WTC11 (cell line): ENCODE results near the gene USP47. TPM values are rescaled to one million over a fixed set of nuclear protein-coding genes. Genes with fewer than 3 reads are reported as not detected.

Experiments used
- ATAC-seq: fragments of 200-7000 bp; cut with Tn5 transposase; 2 replicates; pipeline ENCODE4 v1.10.0; 2021; ENCODE audit warnings: mild to moderate bottlenecking, moderate library complexity
- CTCF ChIA-PET: fragments of 300-600 bp; sonication (Branson Sonifier 250); formaldehyde crosslinking; loops from one replicate; lab custom pipeline; 2021; ENCODE audit warnings: antibody characterized with exemption; lab: Charles Lee
- POLR2A ChIA-PET: fragments of 350-600 bp; sonication (Branson Sonifier 250); formaldehyde crosslinking; loops from one replicate; lab custom pipeline; 2021; ENCODE audit warnings: antibody characterized with exemption; lab: Charles Lee
- DNase-seq: peaks from one replicate; pipeline ENCODE4 v3.0.0; 2021; ENCODE audit warnings: low spot score
- H3K27ac Mint-ChIP-seq: 2 replicates; pipeline ENCODE4 v1.8.0; 2021; ENCODE audit warnings: mixed read lengths
- H3K27me3 Mint-ChIP-seq: 2 replicates; pipeline ENCODE4 v1.8.0; 2021; ENCODE audit warnings: low read depth, mild to moderate bottlenecking, moderate library complexity, mixed read lengths
- H3K36me3 Mint-ChIP-seq: 2 replicates; pipeline ENCODE4 v1.8.0; 2021; ENCODE audit warnings: mixed read lengths
- H3K4me1 Mint-ChIP-seq: 2 replicates; pipeline ENCODE4 v1.8.0; 2022; ENCODE audit warnings: mixed read lengths
- H3K4me3 Mint-ChIP-seq: 2 replicates; pipeline ENCODE4 v1.8.0; 2021; ENCODE audit warnings: mild to moderate bottlenecking, moderate library complexity, mixed read lengths
- H3K9me3 Mint-ChIP-seq: 2 replicates; pipeline ENCODE4 v1.8.0; 2021; ENCODE audit warnings: mixed read lengths
- ATF3 ChIP-seq: sonication (generic); formaldehyde crosslinking; conservative IDR thresholded peaks from 2 replicates; pipeline ENCODE4 v1.8.1; 2022; ENCODE audit warnings: mild to moderate bottlenecking, missing genetic modification reagents
- CBFB ChIP-seq: sonication (generic); formaldehyde crosslinking; IDR thresholded peaks from 2 replicates; pipeline ENCODE4 v1.8.1; 2022; ENCODE audit warnings: mild to moderate bottlenecking, low read depth, missing genetic modification reagents
- E2F4 ChIP-seq: sonication (generic); formaldehyde crosslinking; IDR thresholded peaks from 2 replicates; pipeline ENCODE4 v1.8.1; 2022; ENCODE audit warnings: low read depth, mild to moderate bottlenecking, moderate library complexity, missing genetic modification reagents, borderline replicate concordance
- FOXJ3 ChIP-seq: sonication (generic); formaldehyde crosslinking; IDR thresholded peaks from 2 replicates; pipeline ENCODE4 v1.9.0; 2021; ENCODE audit warnings: missing genetic modification reagents, mild to moderate bottlenecking, borderline replicate concordance
- FOXK1 ChIP-seq: sonication (generic); formaldehyde crosslinking; IDR thresholded peaks from 2 replicates; pipeline ENCODE4 v1.8.0; 2022; ENCODE audit warnings: mild to moderate bottlenecking, moderate library complexity, missing genetic modification reagents
- FOXP1 ChIP-seq: sonication (generic); formaldehyde crosslinking; IDR thresholded peaks from 2 replicates; pipeline ENCODE4 v1.8.0; 2022; ENCODE audit warnings: missing genetic modification reagents, mild to moderate bottlenecking, moderate library complexity, borderline replicate concordance
- PREB ChIP-seq: sonication (generic); formaldehyde crosslinking; IDR thresholded peaks from 2 replicates; pipeline ENCODE4 v1.8.1; 2022; ENCODE audit warnings: mild to moderate bottlenecking, missing genetic modification reagents, moderate library complexity, borderline replicate concordance
- RELA ChIP-seq: sonication (generic); formaldehyde crosslinking; IDR thresholded peaks from 2 replicates; pipeline ENCODE4 v1.8.1; 2022; ENCODE audit warnings: missing genetic modification reagents, mild to moderate bottlenecking, borderline replicate concordance
- SMAD4 ChIP-seq: sonication (generic); formaldehyde crosslinking; IDR thresholded peaks from 2 replicates; pipeline ENCODE4 v1.8.0; 2022; ENCODE audit warnings: mild to moderate bottlenecking, missing genetic modification reagents
- STAT6 ChIP-seq: sonication (generic); formaldehyde crosslinking; conservative IDR thresholded peaks from 2 replicates; pipeline ENCODE4 v1.8.1; 2023; ENCODE audit warnings: mild to moderate bottlenecking, low read depth, missing genetic modification reagents, moderate library complexity
- TEAD1 ChIP-seq: sonication (generic); formaldehyde crosslinking; IDR thresholded peaks from 2 replicates; pipeline ENCODE4 v1.8.0; 2022; ENCODE audit warnings: mild to moderate bottlenecking, missing genetic modification reagents
- USF1 ChIP-seq: sonication (generic); formaldehyde crosslinking; IDR thresholded peaks from 2 replicates; pipeline ENCODE4 v1.8.0; 2022; ENCODE audit warnings: mild to moderate bottlenecking, missing genetic modification reagents
- ZBTB43 ChIP-seq: sonication (generic); formaldehyde crosslinking; IDR thresholded peaks from 2 replicates; pipeline ENCODE4 v1.8.1; 2023; ENCODE audit warnings: mild to moderate bottlenecking, missing genetic modification reagents
- ZNF138 ChIP-seq: sonication (generic); formaldehyde crosslinking; conservative IDR thresholded peaks from 2 replicates; pipeline ENCODE4 v1.8.1; 2022; ENCODE audit warnings: mild to moderate bottlenecking, moderate library complexity, missing genetic modification reagents
- ZNF317 ChIP-seq: sonication (generic); formaldehyde crosslinking; IDR thresholded peaks from 2 replicates; pipeline ENCODE4 v1.8.1; 2023; ENCODE audit warnings: low read depth, mild to moderate bottlenecking, moderate library complexity, missing genetic modification reagents, borderline replicate concordance
- ZNF416 ChIP-seq: fragments of 250-450 bp; sonication (Bioruptor Pico); IDR thresholded peaks from 2 replicates; pipeline ENCODE4 v1.9.0; 2021; ENCODE audit warnings: mild to moderate bottlenecking, inconsistent platforms
- ZNF423 ChIP-seq: fragments of 250-450 bp; sonication (Bioruptor Pico); IDR thresholded peaks from 2 replicates; pipeline ENCODE4 v2.1.2; 2022; ENCODE audit warnings: mild to moderate bottlenecking, moderate library complexity
- total RNA-seq: library from RNA; stranded (reverse); gene quantifications from 3 replicates; pipeline ENCODE4 v1.2.3, GENCODE V29; 2021

USP47 gene
- total RNA-seq, 1 experiment from 2014 or later = 19.7 TPM

- POLR2A ChIA-PET = no interaction called here
- TF ChIP-seq SMAD4 (CRISPR knock-in tag) (no peak), RELA (no peak), ZNF138 (CRISPR knock-in tag) (no peak), USF1 (CRISPR knock-in tag) (no peak), STAT6 (CRISPR knock-in tag) (no peak), ATF3 (CRISPR knock-in tag) (no peak), TEAD1 (no peak), ZBTB43 (no peak), ZNF416 (CRISPR knock-in tag) (no peak), CBFB (CRISPR knock-in tag) (no peak)
- no peak overlapping the region for H3K4me3 Mint-ChIP-seq
- no peaks in the 10 kb centered on the region for H3K27me3 Mint-ChIP-seq
- peaks cover 8% of the 10 kb centered on the region for H3K9me3 Mint-ChIP-seq
- CTCF ChIA-PET = interaction anchor here (2.9 kb wide), 1 partner anchor 17 kb away, joined by 11 read pairs; no protein-coding TSS in a partner anchor
- DNase-seq (no peak), ATAC-seq (no peak)
- H3K4me1 Mint-ChIP-seq = peaks cover 23% of the 10 kb centered on the region
- peaks cover 13% of the 10 kb centered on the region for H3K36me3 Mint-ChIP-seq
- H3K27ac Mint-ChIP-seq = no peak overlapping the region
These were observed 141.7 kb downstream of the USP47 start for GRCh38 chr11:11983427-11983826.

- no peak for ATAC-seq
- POLR2A ChIA-PET = no interaction called here
- no peak overlapping the region for H3K27ac Mint-ChIP-seq
- CTCF ChIA-PET = interaction anchor here (1.0 kb wide), 1 partner anchor 18 kb away, joined by 3 read pairs; no protein-coding TSS in a partner anchor
- H3K36me3 Mint-ChIP-seq = peaks cover 13% of the 10 kb centered on the region
- TF ChIP-seq ZNF423 (CRISPR knock-in tag) (peak; percentile 51; the same call in 1 of the 2 replicates), FOXP1 (CRISPR knock-in tag) (no peak)
- peaks cover 8% of the 10 kb centered on the region for H3K9me3 Mint-ChIP-seq
- H3K4me3 Mint-ChIP-seq = no peak overlapping the region
- no peak for DNase-seq
- peaks cover 23% of the 10 kb centered on the region for H3K4me1 Mint-ChIP-seq
- no peaks in the 10 kb centered on the region for H3K27me3 Mint-ChIP-seq
These were observed 142.8 kb downstream of the USP47 start for GRCh38 chr11:11984563-11984962.

GRCh38 chr11:11985016-11985715, 143.4 kb downstream of the USP47 start:
- peaks cover 23% of the 10 kb centered on the region for H3K4me1 Mint-ChIP-seq
- ChIA-PET CTCF (interaction anchor here (1.0 to 1.9 kb wide), 2 partner anchors 18 kb away, joined by 3 to 6 read pairs; no protein-coding TSS in a partner anchor), POLR2A (no interaction called here)
- TF ChIP-seq ZNF317 (CRISPR knock-in tag) (no peak), ZNF416 (CRISPR knock-in tag) (no peak), FOXJ3 (CRISPR knock-in tag) (no peak), FOXK1 (CRISPR knock-in tag) (no peak), PREB (CRISPR knock-in tag) (no peak), E2F4 (CRISPR knock-in tag) (no peak)
- no peak for DNase-seq
- no peaks in the 10 kb centered on the region for H3K27me3 Mint-ChIP-seq
- no peak overlapping the region for H3K4me3 Mint-ChIP-seq
- peaks cover 13% of the 10 kb centered on the region for H3K36me3 Mint-ChIP-seq
- no peak for ATAC-seq
- no peak overlapping the region for H3K27ac Mint-ChIP-seq
- peaks cover 8% of the 10 kb centered on the region for H3K9me3 Mint-ChIP-seq
